PC-9 (cell line): ENCODE results near the gene TMEM120A.

Source experiments
- EZH2 ChIP-seq: fragments of 200-600 bp; sonication (generic); IDR thresholded peaks from 2 replicates; pipeline ENCODE4 v1.8.0; 2017; ENCODE audit warnings: antibody characterized with exemption, low read depth
- TF ChIP-seq, protein P1 (sequence below): fragments of 200-600 bp; sonication (generic); conservative IDR thresholded peaks from 2 replicates; pipeline ENCODE4 v1.6.1; 2017; ENCODE audit warnings: mixed run types, antibody characterized with exemption, mild to moderate bottlenecking, moderate library complexity

DNA sequence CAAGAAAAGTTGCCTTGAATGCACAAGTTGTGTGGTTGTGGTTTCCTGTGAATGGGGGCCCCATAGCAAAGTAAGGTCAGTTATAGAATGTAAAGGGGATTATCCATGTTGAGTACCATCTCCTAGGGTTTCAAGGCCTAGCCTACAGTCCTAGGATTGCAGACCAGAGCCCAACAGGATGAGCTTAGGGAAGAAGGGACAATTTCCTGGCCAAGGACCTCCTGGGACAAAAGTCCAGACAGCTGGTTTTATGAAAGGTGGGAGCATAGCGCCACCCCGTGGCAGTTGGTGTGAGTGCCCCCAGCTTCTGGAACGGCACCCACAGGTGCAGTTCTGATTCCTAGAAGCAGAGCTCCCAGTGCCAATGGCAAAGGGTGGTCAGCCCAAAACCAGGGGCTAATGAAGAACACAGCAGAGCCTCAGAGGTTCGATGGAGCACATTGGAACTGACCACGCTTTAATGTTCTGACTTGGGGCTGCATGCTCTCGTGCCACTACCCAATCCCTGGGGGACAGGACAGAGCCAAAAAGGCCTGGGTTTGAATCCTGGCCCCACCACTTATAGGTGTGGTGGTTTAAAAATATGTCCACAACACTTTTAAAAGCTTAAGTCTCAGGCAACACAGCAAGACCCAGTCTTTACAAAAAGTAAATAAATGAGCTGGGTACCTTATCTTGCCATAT, 25.8 kb upstream of the TMEM120A start:
- TF ChIP-seq, protein P1, sequence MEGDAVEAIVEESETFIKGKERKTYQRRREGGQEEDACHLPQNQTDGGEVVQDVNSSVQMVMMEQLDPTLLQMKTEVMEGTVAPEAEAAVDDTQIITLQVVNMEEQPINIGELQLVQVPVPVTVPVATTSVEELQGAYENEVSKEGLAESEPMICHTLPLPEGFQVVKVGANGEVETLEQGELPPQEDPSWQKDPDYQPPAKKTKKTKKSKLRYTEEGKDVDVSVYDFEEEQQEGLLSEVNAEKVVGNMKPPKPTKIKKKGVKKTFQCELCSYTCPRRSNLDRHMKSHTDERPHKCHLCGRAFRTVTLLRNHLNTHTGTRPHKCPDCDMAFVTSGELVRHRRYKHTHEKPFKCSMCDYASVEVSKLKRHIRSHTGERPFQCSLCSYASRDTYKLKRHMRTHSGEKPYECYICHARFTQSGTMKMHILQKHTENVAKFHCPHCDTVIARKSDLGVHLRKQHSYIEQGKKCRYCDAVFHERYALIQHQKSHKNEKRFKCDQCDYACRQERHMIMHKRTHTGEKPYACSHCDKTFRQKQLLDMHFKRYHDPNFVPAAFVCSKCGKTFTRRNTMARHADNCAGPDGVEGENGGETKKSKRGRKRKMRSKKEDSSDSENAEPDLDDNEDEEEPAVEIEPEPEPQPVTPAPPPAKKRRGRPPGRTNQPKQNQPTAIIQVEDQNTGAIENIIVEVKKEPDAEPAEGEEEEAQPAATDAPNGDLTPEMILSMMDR: peak; percentile 88
- TF ChIP-seq EZH2: no peak
